ENCODE results near the gene CCT8.

DNA sequence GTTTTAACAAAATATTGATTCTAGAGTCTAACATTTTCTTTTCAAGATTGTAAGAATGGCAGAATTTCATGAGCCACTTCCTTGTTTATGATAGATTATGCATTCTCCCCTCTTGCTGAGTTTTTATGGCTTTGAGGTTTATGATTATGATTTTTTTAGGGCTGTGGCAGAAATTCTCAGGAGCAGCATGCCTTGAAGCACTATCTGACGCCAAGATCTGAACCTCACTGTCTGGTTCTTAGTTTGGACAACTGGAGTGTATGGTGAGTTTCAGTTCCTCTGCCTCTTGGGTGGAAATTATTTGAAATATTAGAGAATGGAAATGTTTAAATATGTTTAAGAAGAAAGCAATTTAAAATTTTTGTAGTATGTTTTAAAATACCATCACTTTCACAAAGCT lies 38.8 kb downstream of the CCT8 start:
- TF ChIP-seq POLR2AphosphoS5 (IDR thresholded peaks at IDR 0.05; ENCODE audit: low read depth, low read length) (no peak), TAF1 (IDR thresholded peaks at IDR 0.05; ENCODE audit: borderline replicate concordance, insufficient read depth, low read length) (no peak)

Data from PFSK-1 (cell line).